Measurements from ENCODE around the gene CCDC9. TPM values are rescaled to one million over a fixed set of nuclear protein-coding genes. Genes with fewer than 3 reads are reported as not detected.

Gene CCDC9
- total and polyA plus RNA-seq, 2 of the 8 experiments (the other 6 are each of a cell fraction or from before 2014, with no cell fraction given), result 3.7 to 29.8 TPM

- TF ChIP-seq CHD1 (IDR thresholded peaks at IDR 0.05; ENCODE audit: low read depth, low read length) (no peak), TBP (IDR thresholded peaks at IDR 0.05; ENCODE audit: low read depth, low read length) (no peak)
Observed at GRCh38 chr19:47267350-47267759, 11.0 kb downstream of the CCDC9 start (continued).

Measured in H1 (cell line).